A673 (cell line): ENCODE data around the gene SMYD3. TPM values are rescaled to one million over a fixed set of nuclear protein-coding genes. Genes with fewer than 3 reads are reported as not detected.

Experiments
- BruUV-seq: library from RNA; stranded (reverse); fragments of 400-500 nt; replicated peaks from 2 replicates; lab custom pipeline; 2021; lab: Mats Ljungman, UMichigan
- CTCF ChIA-PET: fragments of 300-600 bp; sonication (Branson Sonifier 250); formaldehyde crosslinking; loops from one replicate; lab custom pipeline; 2022; ENCODE audit warnings: antibody characterized with exemption; lab: Charles Lee
- POLR2A ChIA-PET: fragments of 300-600 bp; sonication (Branson Sonifier 250); formaldehyde crosslinking; loops from one replicate; lab custom pipeline; 2022; ENCODE audit warnings: antibody characterized with exemption; ENCODE audit not compliant: low non-redundant PET; lab: Charles Lee
- DNase-seq: peaks from one replicate; pipeline ENCODE4 v3.0.0-alpha.2; 2015; ENCODE audit warnings: low spot score
- H3K27ac ChIP-seq: fragments of 200-600 bp; sonication (generic); 2 replicates; pipeline ENCODE4 v1.5.1; 2016; ENCODE audit warnings: mixed run types, low read depth, mild to moderate bottlenecking, mixed read lengths, antibody characterized with exemption, low read length; ENCODE audit not compliant: poor library complexity, severe bottlenecking
- H3K27me3 ChIP-seq: fragments of 200-600 bp; sonication (generic); replicated peaks from 2 replicates; pipeline ENCODE4 v1.6.1; 2017; ENCODE audit warnings: mixed run types, low read depth, mild to moderate bottlenecking, mixed read lengths, antibody characterized with exemption, low read length; ENCODE audit not compliant: insufficient read depth, poor library complexity
- H3K36me3 ChIP-seq: fragments of 200-600 bp; sonication (generic); 2 replicates; pipeline ENCODE4 v1.6.1; 2016; ENCODE audit warnings: mixed run types, mild to moderate bottlenecking, mixed read lengths, antibody characterized with exemption, low read length; ENCODE audit not compliant: insufficient read depth, poor library complexity, severe bottlenecking
- H3K4me1 ChIP-seq: fragments of 200-600 bp; sonication (generic); 2 replicates; pipeline ENCODE4 v1.6.1; 2017; ENCODE audit warnings: mixed run types, mild to moderate bottlenecking, mixed read lengths, antibody characterized with exemption, low read length; ENCODE audit not compliant: insufficient read depth, poor library complexity, severe bottlenecking
- H3K4me3 ChIP-seq: fragments of 200-600 bp; sonication (generic); 2 replicates; pipeline ENCODE4 v1.5.1; 2016; ENCODE audit warnings: low read depth, mixed run types, mild to moderate bottlenecking, mixed read lengths, low read length; ENCODE audit not compliant: poor library complexity, severe bottlenecking
- H3K9me3 ChIP-seq: fragments of 200-600 bp; sonication (generic); 2 replicates; pipeline ENCODE4 v1.6.1; 2016; ENCODE audit warnings: mixed run types, low read depth, mild to moderate bottlenecking, mixed read lengths, antibody characterized with exemption, low read length; ENCODE audit not compliant: poor library complexity, severe bottlenecking
- CTCF ChIP-seq: fragments of 300-800, 200-600 bp; sonication (generic); conservative IDR thresholded peaks from 2 replicates; pipeline ENCODE4 v1.5.1; 2017; ENCODE audit warnings: low read depth, mild to moderate bottlenecking, antibody characterized with exemption, low read length, moderate library complexity, mixed read lengths
- EZH2 ChIP-seq: fragments of 200-600 bp; sonication (generic); IDR thresholded peaks from 2 replicates; pipeline ENCODE4 v1.6.1; 2017; ENCODE audit warnings: borderline replicate concordance, low read depth, mild to moderate bottlenecking, mixed read lengths, antibody characterized with exemption, low read length; ENCODE audit not compliant: poor library complexity, severe bottlenecking
- intact Hi-C: fragments of 100-400 bp; cut with micrococcal nuclease; formaldehyde crosslinking; loops from one replicate; pipeline ENCODE4 v1.10.0; 2022; ENCODE audit not compliant: unreplicated experiment
- total RNA-seq: library from RNA; stranded (reverse); gene quantifications from 2 replicates; pipeline ENCODE4 v1.2.3, GENCODE V29; 2021

Gene SMYD3
- total RNA-seq, 1 experiment from 2014 or later: 29.0 TPM

GRCh38 chr1:246534114-246534513, 27.0 kb upstream of the SMYD3 start:
- no TSS peak for BruUV-seq
- Histone ChIP-seq H3K4me1 (peaks cover 1% of the 10 kb centered on the region), H3K36me3 (no peaks in the 10 kb centered on the region), H3K27me3 (no peaks in the 10 kb centered on the region), H3K27ac (no peak overlapping the region), H3K9me3 (peaks cover 9% of the 10 kb centered on the region), H3K4me3 (no peak overlapping the region)
- CTCF ChIA-PET: no interaction called here
- POLR2A ChIA-PET: no interaction called here
- DNase-seq: no peak
- no peak for TF ChIP-seq EZH2
- no peak for TF ChIP-seq CTCF
- intact Hi-C loops: no loop called here

DNA sequence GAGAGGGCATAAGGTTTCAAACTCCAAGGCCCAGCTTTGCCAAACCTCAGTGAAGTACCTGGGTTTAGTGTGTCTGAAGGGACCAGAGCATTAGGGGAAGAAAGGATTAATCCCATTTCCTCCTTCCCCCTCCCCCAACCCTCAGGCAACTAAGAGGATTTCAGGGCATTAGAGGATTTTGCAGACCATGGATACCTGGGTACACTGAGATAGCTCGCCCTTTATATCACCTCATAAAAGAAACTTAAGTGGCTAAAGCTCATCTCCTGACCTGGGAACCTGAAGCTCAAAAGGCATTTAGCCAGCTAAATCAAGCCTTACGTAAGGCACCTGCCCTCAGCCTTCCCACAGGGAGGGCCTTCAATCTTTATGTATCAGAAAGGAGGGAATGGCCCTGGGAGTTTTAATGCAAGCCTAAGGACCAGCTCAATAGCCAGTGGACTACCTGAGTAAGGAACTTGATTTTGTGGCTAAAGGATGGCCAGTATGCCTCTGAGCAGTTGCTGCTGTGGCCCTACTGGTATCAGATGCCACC, 26.4 kb upstream of the SMYD3 start:
- POLR2A ChIA-PET: no interaction called here
- no TSS peak for BruUV-seq
- intact Hi-C loops: no loop called here
- Histone ChIP-seq H3K9me3 (peaks cover 9% of the 10 kb centered on the region), H3K4me3 (no peak overlapping the region), H3K4me1 (peaks cover 5% of the 10 kb centered on the region), H3K36me3 (no peaks in the 10 kb centered on the region), H3K27ac (no peak overlapping the region), H3K27me3 (no peaks in the 10 kb centered on the region)
- TF ChIP-seq CTCF (no peak), EZH2 (no peak)
- CTCF ChIA-PET: no interaction called here
- DNase-seq: no peak

- Histone ChIP-seq H3K27me3 (no peaks in the 10 kb centered on the region), H3K4me1 (peaks cover 5% of the 10 kb centered on the region), H3K27ac (no peak overlapping the region), H3K4me3 (no peak overlapping the region), H3K9me3 (peaks cover 9% of the 10 kb centered on the region), H3K36me3 (no peaks in the 10 kb centered on the region)
- ChIA-PET POLR2A (no interaction called here), CTCF (no interaction called here)
- BruUV-seq: no TSS peak
- DNase-seq: no peak
- TF ChIP-seq EZH2 (no peak), CTCF (peak; percentile 29; the same call in 1 of the 2 replicates)
- intact Hi-C loops: no loop called here
These were observed 25.4 kb upstream of the SMYD3 start for GRCh38 chr1:246532519-246532918.
